Caco-2 (cell line): ENCODE results near the gene ALPP. TPM values are rescaled to one million over a fixed set of nuclear protein-coding genes. Genes with fewer than 3 reads are reported as not detected.
"Not testable (repeated sequence)": the region's sequence is repeated elsewhere in the genome, so short reads cannot be mapped to it uniquely, and the experiment has no call there.

ENCODE experiments used
- BruUV-seq: library from RNA; stranded (reverse); fragments of 400-500 nt; replicated peaks from 2 replicates; lab custom pipeline; 2021; lab: Mats Ljungman, UMichigan
- CTCF ChIA-PET: fragments of 300-600 bp; sonication (Branson Sonifier 250); formaldehyde crosslinking; loops from one replicate; lab custom pipeline; 2022; ENCODE audit warnings: antibody characterized with exemption; lab: Charles Lee
- POLR2A ChIA-PET: fragments of 300-600 bp; sonication (Branson Sonifier 250); formaldehyde crosslinking; loops from one replicate; lab custom pipeline; 2022; ENCODE audit warnings: antibody characterized with exemption; lab: Charles Lee
- DNase-seq, 2 experiments: peaks; one replicate each; pipeline versions ENCODE4 v3.0.0 to v3.0.0-alpha.2; 2020 to 2022
- H3K27me3 ChIP-seq: replicated peaks from 2 replicates; pipeline ENCODE4 v1.6.0; 2011; ENCODE audit warnings: low read length; ENCODE audit not compliant: control insufficient read depth, insufficient read depth
- H3K36me3 ChIP-seq: 2 replicates; pipeline ENCODE4 v1.5.1; 2011; ENCODE audit warnings: low read length; ENCODE audit not compliant: control insufficient read depth, insufficient read depth
- H3K4me1 ChIP-seq: fragments of 250-450 bp; sonication (Bioruptor Pico); 2 replicates; pipeline ENCODE4 v1.5.1; 2020; ENCODE audit warnings: mild to moderate bottlenecking
- H3K4me3 ChIP-seq: 2 replicates; pipeline ENCODE4 v1.5.1; 2011; ENCODE audit warnings: low read depth, mild to moderate bottlenecking, control low read depth, low read length
- H3K9me3 ChIP-seq: fragments of 250-450 bp; sonication (Bioruptor Pico); 2 replicates; pipeline ENCODE4 v1.5.1; 2020; ENCODE audit warnings: mild to moderate bottlenecking, moderate library complexity
- H3K27ac Mint-ChIP-seq: one replicate; pipeline ENCODE4 v1.8.0; 2022; ENCODE audit warnings: mixed read lengths; ENCODE audit not compliant: unreplicated experiment
- H3K27me3 Mint-ChIP-seq: one replicate; pipeline ENCODE4 v1.8.0; 2022; ENCODE audit warnings: mixed read lengths; ENCODE audit not compliant: insufficient read depth, unreplicated experiment
- H3K36me3 Mint-ChIP-seq: one replicate; pipeline ENCODE4 v1.8.0; 2022; ENCODE audit warnings: mild to moderate bottlenecking, mixed read lengths; ENCODE audit not compliant: insufficient read depth, unreplicated experiment
- H3K4me1 Mint-ChIP-seq: one replicate; pipeline ENCODE4 v1.8.0; 2022; ENCODE audit warnings: low read depth, mixed read lengths; ENCODE audit not compliant: unreplicated experiment
- H3K4me3 Mint-ChIP-seq: one replicate; pipeline ENCODE4 v1.8.0; 2022; ENCODE audit warnings: mild to moderate bottlenecking, moderate library complexity, mixed read lengths; ENCODE audit not compliant: unreplicated experiment
- H3K9me3 Mint-ChIP-seq: one replicate; pipeline ENCODE4 v1.8.0; 2022; ENCODE audit warnings: mixed read lengths; ENCODE audit not compliant: unreplicated experiment
- CTCF ChIP-seq, 2 experiments: fragments of 200-600 bp in 1 of 2; IDR thresholded peaks; 1 replicate in 1 of 2; 2 replicates in 1 of 2; pipeline versions ENCODE4 v1.5.1 to v1.8.0; 2011 to 2022; ENCODE audit warnings: antibody characterized with exemption in 1 of 2, control low read depth in 1 of 2, inconsistent platforms in 1 of 2, low read depth in 1 of 2, low read length in 1 of 2, mild to moderate bottlenecking in 1 of 2, moderate library complexity in 1 of 2; ENCODE audit not compliant: insufficient read depth in 1 of 2, severe bottlenecking in 1 of 2, unreplicated experiment in 1 of 2
- intact Hi-C: fragments of 100-400 bp; cut with micrococcal nuclease; formaldehyde crosslinking; loops from one replicate; pipeline ENCODE4 v1.10.0; 2022; ENCODE audit not compliant: unreplicated experiment
- total RNA-seq: library from RNA; stranded (reverse); gene quantifications from 2 replicates; pipeline ENCODE4 v1.2.3, GENCODE V29; 2022

Gene ALPP
- total RNA-seq, 1 experiment from 2014 or later = 4.9 TPM

DNA sequence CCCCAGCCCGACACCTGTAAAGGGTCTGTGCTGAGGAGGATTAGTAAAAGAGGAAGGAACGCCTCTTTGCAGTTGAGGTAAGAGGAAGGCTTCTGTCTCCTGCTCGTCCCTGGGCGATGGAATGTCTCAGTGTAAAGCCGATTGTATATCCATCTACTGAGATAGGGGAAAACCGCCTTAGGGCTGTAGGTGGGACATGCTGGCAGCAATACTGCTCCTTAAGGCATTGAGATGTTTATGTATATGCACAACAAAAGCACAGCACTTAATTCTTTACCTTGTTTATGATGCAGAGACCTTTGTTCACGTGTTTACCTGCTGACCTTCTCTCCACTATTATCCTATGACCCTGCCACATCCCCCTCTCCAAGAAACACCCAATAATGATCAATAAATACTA lies 44.9 kb downstream of the ALPP start:
- H3K4me1 ChIP-seq, H3K27me3 ChIP-seq, DNase-seq, H3K4me3 ChIP-seq, H3K36me3 ChIP-seq, CTCF ChIA-PET, H3K9me3 ChIP-seq, H3K4me3 Mint-ChIP-seq, BruUV-seq, POLR2A ChIA-PET, H3K27me3 Mint-ChIP-seq, H3K27ac Mint-ChIP-seq, H3K4me1 Mint-ChIP-seq, H3K36me3 Mint-ChIP-seq: not testable (repeated sequence)
- H3K9me3 Mint-ChIP-seq = peaks cover 11% of the 10 kb centered on the region
- intact Hi-C loops = loop anchor here (5.0 kb wide), 1 partner anchor 36 kb away; no protein-coding TSS in a partner anchor

- Histone ChIP-seq H3K36me3 (no peaks in the 10 kb centered on the region), H3K4me1 (no peaks in the 10 kb centered on the region), H3K9me3 (no peaks in the 10 kb centered on the region), H3K4me3 (no peak overlapping the region), H3K27me3 (no peaks in the 10 kb centered on the region)
- intact Hi-C loops = no loop called here
- no peak overlapping the region for H3K4me3 Mint-ChIP-seq
- no peak overlapping the region for H3K27ac Mint-ChIP-seq
- H3K9me3 Mint-ChIP-seq = no peaks in the 10 kb centered on the region
- no peaks in the 10 kb centered on the region for H3K4me1 Mint-ChIP-seq
- DNase-seq = no peak
- no peak for TF ChIP-seq CTCF (IDR thresholded peaks at IDR 0.05; ENCODE audit: insufficient read depth in 1 of 2, low read depth in 1 of 2, low read length in 1 of 2, severe bottlenecking in 1 of 2, unreplicated experiment in 1 of 2)
- CTCF ChIA-PET = interaction anchor here (0.5 kb wide), 1 partner anchor 46 kb away, joined by 3 read pairs; no protein-coding TSS in a partner anchor
- POLR2A ChIA-PET = no interaction called here
- no peaks in the 10 kb centered on the region for H3K36me3 Mint-ChIP-seq
- BruUV-seq = no TSS peak
- no peaks in the 10 kb centered on the region for H3K27me3 Mint-ChIP-seq
Observed at GRCh38 chr2:232431705-232432590, 53.4 kb downstream of the ALPP start.

Other genes with a start within 250 kb of the ALPP start
- 1.9 and 2.5 TPM in 2 replicates for gene ALPG, start 28.1 kb downstream of the ALPP start, total RNA-seq
- gene ALPI, start 77.4 kb downstream of the ALPP start, total RNA-seq = 4.4 and 5.3 TPM in 2 replicates
- gene ECEL1, start 109.1 kb downstream of the ALPP start, total RNA-seq = 6.4 and 8.9 TPM in 2 replicates
- gene PRSS56, start 141.6 kb downstream of the ALPP start, total RNA-seq = not detected in 2 replicates
- gene CHRND, start 147.4 kb downstream of the ALPP start, total RNA-seq = not detected in 2 replicates
- not detected in 2 replicates for gene CHRNG, start 160.9 kb downstream of the ALPP start, total RNA-seq
- gene TIGD1, start 171.8 kb downstream of the ALPP start, total RNA-seq = 4.4 TPM in 2 replicates
- 50.8 and 57.2 TPM in 2 replicates for gene EIF4E2, start 171.9 kb downstream of the ALPP start, total RNA-seq